GM19438 (cell line): ENCODE data around the gene KLF3.
A peak's percentile ranks its signal among the peaks of the same experiment; 100 is the strongest.

Experiments
- ATAC-seq: cut with Tn5 transposase; IDR thresholded peaks from one replicate; pipeline ENCODE4 v1.9.1; 2021; ENCODE audit warnings: low read depth; ENCODE audit not compliant: unreplicated experiment

Gene KLF3

DNA sequence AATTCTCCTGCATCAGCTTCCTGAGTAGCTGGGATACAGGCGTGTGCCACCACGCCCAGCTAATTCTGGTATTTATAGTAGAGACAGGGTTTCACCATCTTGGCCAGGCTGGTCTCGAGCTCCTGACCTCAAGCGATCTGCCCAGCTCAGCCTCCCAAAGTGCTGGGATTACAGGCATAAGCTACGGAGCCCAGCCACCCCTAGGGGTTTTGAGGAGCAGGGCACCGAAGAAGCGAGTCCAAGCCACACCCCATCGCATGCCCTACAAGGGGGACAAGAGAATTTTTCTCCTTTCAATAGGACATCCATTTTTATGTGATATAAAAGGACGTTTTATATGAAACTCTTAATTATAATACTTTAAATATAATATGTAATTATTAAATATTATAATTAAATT is 13.9 kb upstream of the KLF3 start:
- no peak for ATAC-seq

DNA sequence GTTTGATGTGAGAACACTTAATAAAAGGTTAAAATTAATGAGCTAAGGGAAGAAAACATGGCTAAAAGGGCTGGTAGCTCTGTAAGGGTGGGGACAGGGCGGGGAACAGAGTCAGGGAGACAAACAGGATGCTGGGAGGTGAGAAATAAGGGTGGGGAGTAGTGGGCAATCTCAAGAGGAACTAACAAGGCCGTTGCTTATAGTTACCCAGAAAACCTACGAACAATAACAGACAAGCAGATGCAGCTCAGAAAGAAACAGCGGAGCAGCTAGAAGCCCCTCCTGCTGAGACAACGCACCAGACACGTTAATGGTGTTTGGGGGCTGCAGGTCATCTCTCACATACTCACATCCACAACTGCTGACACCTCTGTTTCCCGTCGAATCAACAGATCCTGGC is 9.7 kb upstream of the KLF3 start:
- no peak for ATAC-seq

- no peak for ATAC-seq
These were observed 7.9 kb upstream of the KLF3 start for GRCh38 chr4:38656111-38656510.

DNA sequence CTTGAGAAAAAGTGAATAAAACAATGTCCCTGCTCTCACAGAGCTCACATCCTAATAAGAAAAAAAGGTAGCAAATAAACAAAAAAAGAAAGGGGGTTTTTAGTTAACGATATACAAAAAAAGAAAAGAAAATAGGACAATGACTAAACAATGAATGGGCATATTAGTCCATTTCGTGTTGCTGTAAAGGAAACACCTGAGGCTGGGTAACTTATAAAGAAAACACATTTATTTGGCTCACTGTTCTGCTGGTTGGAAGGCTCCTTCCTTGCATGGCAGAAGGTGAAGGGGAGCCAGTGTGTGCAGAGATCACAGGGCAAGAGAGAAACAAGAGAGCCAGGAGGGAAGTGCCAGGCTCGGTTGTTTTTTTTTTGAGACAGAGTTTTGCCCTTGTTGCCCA is 4.7 kb upstream of the KLF3 start:
- no peak for ATAC-seq

- ATAC-seq = no peak
These were observed 3.2 kb upstream of the KLF3 start for GRCh38 chr4:38660838-38661237.

DNA sequence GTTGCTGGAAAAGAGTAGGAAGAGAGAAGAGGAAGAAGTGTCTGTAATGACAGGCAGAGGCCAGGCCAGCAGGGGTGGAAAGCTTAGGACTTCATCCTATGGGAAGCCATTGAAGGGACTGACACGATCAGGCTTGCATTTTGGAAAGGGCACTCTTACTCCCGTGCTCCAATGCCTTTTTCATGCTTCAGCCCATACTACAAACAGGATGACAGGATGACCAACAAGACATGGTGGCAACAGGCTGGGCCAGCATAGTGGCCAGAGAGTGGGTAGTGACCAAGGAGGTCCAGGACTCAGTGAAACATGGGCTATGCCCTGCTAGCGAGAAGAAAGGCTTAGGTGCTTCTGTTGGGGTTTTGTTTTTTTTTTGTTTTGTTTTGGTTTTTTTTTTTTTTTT is 2.6 kb upstream of the KLF3 start:
- ATAC-seq = no peak

DNA sequence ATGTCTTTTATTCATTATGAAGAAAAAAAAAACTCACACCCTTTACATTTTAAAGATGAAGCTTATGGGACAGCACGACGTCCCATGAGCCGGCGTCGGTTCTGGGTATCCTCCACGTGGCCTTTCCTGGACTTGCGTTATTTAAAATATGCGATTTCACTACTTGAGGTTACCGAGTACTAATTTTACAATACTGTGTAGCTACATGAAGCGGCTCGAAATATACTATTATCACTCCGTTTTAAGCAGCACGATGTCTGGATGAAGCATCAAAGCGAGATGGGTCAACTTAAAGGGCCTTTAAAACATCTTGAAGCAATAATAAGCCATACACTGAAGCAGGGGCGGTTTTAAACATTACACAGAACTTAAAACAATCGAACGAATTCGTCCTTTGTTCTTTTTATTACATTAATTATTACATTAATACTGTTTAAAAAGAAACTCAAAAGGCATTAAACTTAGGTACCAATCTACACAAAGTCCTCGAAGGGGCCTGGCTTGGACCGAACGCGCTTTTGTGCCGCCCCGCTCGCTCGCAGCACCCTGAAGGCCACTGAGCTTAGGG is 1.4 kb upstream of the KLF3 start:
- no peak for ATAC-seq

DNA sequence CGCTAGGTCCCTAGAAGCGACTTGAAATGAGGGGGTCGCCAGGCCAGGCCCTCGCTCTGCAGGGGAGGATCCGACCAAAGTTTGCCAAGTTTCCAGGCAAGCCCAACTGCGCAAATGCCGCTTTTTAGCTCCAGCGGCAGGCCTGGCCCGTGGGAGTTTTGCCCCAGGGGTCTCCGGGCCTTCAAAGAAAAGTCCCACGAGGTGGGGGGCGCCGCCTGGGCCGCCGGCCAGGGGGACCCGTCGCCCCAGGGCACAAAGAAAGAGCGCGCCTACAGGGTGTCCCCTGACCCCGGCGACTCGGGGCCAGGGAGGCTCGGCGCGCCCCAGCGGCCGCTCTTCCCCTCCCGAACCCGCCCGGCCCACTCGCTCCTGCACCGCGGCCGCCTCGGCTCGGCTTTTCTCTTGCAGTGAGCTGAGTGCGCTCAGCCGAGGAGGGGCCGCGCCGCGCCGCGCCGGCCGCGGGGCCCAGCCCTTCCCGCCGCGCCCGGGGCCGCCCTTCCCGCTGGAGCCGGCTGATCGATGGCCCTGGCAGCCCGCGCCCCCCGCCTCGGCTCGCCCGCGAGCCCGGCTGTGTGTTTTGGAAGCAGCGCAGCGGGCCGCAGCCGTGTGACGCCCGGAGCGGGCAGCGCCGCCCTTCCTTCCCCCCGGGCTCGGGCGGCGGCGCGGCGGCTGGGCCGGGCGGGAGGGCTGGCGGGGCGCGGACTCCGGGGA is 754 bp upstream of the KLF3 start:
- peak; percentile 33 for ATAC-seq

GRCh38 chr4:38664706-38665401 is 855 bp downstream of the KLF3 start:
- ATAC-seq = no peak

DNA sequence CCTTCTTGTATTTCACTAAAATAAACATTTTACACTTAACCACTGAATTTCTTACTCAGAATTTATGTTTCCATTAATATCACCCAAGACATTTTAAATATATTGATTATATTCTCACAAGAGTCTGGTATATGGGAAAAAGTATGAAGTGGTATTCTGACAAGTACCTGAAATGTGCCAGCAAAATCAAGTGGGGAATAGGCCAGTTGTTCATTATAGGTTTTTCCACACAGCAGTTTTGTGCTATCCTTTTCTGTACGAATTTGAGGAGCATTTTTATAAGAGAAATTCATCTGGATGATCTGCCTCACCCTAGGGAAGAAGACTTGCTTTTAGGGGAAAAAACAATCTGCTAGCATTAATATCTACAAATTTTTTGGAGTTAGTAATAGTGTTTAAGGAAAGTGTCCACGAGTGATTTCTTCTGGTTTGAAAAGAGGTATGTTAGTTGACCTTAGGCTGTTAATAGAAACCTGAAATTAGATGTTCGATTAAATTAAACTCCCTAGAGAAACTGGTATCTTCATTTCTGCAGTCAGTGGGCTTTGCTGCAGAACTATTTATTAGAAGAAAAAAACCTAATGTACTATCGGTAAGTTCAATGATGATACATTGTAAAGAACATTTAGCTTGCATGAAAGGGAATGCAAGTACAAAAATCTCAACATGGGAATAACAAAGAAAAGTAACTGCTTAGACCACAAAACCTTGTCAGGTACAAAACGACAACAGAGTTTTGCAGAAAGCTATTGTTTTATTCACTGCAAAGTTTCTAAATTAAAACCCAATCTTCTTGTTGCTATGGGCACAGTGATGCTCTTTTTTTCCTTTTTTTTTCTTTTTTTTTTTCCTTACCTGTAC is 1.8 kb downstream of the KLF3 start:
- no peak for ATAC-seq

DNA sequence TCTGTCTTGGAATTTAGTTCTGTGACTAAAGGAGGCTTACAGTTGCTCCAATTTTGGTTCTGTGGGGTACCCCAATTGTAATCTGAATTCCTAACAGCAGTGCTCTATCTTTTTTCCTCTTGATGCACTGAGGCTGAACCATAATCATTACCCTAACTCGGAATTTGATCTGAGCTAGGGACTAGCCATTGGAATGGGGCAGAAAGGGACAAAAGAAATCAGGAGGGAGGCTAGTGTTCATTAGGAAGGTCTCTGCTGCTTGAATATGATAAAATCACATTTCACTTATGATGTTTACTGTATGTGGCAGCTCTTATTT is 2.7 kb downstream of the KLF3 start:
- no peak for ATAC-seq

DNA sequence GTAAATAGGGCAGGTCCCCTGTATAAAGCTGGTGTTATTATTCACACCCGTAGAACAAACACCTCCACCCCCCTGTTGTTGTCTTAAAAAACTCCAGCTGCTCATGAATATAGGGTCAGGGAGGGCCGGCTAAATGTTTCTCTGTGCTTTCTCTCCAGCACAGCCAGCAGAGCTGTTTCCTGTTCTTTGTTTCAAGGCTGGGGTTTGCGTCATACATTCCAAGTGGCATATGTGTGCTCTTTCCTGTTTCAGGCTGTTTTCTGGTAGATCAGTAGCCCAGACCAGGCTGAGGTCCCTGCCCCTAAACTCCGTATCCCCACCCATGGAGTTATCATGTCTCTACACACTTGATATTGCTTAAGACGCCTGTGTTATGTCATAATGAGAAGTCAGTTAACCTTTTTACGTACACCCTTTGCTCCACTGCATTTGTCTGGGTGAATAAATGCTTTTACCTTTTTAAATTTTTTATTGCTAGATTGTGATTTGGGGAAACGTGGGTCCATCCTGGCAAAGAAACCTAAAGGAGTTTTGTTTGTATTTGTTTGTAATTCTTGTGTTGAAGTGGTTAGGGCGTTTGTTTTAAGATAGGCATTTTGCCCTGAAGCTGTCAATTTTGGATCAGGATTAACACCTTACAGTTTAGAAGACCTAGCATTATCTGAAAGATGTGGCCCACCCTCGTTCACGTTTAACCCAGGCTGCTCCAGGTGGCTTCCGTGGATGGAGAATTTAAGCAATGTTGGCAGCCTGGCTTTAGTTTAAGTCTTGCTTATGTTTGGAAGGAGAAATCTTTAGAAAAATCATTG is 3.3 kb downstream of the KLF3 start:
- ATAC-seq = no peak

DNA sequence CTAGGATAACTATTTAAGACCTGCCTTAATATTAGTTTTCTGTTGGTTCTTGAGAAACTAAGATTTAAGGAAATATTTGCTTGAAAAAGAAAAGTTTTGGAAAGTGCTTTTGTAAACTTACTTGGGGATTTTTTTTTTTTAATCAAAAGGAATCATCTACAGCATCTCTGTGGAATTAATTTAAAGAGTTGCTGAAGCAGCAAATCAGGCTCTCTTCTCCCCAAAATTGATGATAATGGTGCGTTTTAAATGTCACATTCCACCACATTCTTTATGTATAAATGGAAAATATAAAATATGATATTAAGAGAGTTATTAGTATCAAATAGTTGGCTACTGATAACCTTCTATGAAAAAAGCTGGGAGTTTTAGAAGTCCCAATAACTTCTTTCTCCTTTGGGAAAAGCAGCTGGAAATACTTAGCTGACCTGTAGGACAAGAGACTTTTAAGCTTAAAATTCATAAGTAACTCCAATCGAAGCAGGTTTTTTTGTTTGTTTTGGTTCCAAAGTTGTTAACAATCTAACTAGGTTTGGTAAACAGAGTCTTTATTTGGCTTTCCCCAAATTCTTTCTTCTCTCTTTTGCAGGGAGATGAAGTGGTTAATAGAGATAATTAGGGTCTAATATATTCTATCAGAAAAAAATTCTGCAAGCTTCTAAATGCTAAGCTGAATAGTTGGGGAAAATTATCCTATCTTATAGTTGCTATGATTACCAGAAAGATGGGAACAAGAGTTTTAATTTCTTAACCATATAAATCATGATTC is 4.4 kb downstream of the KLF3 start:
- ATAC-seq = no peak

- no peak for ATAC-seq
These were observed 5.2 kb downstream of the KLF3 start for GRCh38 chr4:38669208-38669607.

DNA sequence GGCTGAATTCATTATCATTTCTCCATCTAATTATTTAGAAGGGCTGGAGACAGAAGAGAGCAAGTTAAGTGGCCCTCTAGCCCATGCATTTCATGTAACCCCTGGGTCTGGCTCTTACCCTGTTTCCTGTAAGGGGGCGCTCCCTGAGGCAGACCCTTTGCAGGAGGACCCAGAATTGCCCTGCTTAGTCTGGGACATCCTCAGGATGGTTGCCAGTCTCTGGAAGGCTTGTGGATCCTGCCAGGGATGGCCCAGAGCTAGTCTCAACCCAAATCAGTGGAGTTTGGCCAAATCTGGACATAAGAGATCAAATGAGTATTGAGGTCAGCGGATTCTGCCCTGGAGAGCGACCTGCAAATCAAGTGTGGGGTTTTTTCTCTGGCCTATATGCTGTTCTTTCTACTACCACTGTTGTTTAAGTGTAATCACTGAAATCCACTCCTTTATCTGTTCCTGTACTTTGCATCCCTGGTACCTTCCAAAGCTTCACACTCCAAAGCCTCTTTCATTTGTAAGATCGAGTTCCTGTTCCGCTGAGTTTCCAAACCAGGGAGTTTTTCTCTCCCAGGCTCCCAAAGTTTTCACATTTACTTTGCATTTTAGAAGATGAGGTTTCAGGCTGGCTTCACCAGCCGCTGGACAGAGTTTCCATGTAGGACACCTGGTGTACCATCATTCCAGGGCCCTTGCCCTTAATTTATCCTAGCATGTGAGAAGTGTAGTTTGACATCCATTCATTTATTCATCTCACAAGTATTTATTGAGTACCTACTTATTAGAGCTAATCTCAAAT is 6.3 kb downstream of the KLF3 start:
- no peak for ATAC-seq

- ATAC-seq = no peak
These were observed 7.1 kb downstream of the KLF3 start for GRCh38 chr4:38670939-38671591.

DNA sequence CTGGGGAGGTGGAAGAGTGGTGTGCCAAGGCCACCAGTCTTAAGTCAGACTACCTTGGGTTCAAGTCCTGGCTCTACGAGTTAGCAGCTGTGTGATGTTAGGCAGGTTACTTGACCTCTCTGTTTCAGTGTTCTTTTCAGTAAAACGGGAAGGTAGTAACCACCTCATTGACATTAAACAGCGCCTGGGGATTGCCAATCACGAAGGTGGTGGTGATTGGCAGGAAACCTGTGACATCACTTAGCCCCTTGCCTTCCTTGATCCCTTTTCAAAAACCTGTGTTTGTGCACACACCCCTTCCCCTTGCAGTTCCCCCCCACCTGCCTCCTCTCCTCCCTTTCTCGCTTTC is 7.6 kb downstream of the KLF3 start:
- ATAC-seq = no peak

GRCh38 chr4:38672074-38672396 is 8.0 kb downstream of the KLF3 start:
- no peak for ATAC-seq
